Measurements from ENCODE around the gene CYB561D2.

CYB561D2 gene

GRCh38 chr3:50381383-50381782 is 30.7 kb downstream of the CYB561D2 start:
- DNase-seq (ENCODE audit: low spot score) = no peak
- TF ChIP-seq, protein P1, sequence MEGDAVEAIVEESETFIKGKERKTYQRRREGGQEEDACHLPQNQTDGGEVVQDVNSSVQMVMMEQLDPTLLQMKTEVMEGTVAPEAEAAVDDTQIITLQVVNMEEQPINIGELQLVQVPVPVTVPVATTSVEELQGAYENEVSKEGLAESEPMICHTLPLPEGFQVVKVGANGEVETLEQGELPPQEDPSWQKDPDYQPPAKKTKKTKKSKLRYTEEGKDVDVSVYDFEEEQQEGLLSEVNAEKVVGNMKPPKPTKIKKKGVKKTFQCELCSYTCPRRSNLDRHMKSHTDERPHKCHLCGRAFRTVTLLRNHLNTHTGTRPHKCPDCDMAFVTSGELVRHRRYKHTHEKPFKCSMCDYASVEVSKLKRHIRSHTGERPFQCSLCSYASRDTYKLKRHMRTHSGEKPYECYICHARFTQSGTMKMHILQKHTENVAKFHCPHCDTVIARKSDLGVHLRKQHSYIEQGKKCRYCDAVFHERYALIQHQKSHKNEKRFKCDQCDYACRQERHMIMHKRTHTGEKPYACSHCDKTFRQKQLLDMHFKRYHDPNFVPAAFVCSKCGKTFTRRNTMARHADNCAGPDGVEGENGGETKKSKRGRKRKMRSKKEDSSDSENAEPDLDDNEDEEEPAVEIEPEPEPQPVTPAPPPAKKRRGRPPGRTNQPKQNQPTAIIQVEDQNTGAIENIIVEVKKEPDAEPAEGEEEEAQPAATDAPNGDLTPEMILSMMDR (IDR thresholded peaks at IDR 0.05; ENCODE audit: extremely low read depth, missing control alignments) = no peak

- no peak for DNase-seq (ENCODE audit: low spot score)
- TF ChIP-seq, protein P1 (IDR thresholded peaks at IDR 0.05; ENCODE audit: extremely low read depth, missing control alignments) = no peak
Observed at GRCh38 chr3:50382722-50383121, 32.1 kb downstream of the CYB561D2 start.

GRCh38 chr3:50383750-50384149 is 33.1 kb downstream of the CYB561D2 start:
- TF ChIP-seq, protein P1 (IDR thresholded peaks at IDR 0.05; ENCODE audit: extremely low read depth, missing control alignments) = no peak
- no peak for DNase-seq (ENCODE audit: low spot score)

DNA sequence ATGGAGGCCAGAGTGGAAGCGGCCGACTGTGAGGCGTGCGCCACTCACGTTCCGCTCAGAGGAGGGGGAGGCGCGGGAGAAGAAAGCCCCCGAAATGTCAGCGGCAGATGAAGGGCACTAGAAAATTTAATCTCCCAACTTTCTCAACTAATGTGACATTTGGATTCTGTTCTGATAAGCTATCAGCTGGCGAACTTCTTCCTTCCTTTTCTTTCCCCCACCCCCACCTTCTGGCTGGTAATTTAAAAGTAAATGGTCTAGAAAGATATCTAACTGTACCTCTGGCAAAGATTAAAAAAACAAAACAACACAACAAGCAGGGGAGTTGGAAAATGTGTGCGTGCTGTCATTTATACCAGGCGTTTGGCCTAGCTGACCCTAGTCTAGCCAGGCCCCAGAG is 35.1 kb downstream of the CYB561D2 start:
- DNase-seq (ENCODE audit: low spot score) = no peak
- TF ChIP-seq, protein P1 (IDR thresholded peaks at IDR 0.05; ENCODE audit: extremely low read depth, missing control alignments) = no peak

DNA sequence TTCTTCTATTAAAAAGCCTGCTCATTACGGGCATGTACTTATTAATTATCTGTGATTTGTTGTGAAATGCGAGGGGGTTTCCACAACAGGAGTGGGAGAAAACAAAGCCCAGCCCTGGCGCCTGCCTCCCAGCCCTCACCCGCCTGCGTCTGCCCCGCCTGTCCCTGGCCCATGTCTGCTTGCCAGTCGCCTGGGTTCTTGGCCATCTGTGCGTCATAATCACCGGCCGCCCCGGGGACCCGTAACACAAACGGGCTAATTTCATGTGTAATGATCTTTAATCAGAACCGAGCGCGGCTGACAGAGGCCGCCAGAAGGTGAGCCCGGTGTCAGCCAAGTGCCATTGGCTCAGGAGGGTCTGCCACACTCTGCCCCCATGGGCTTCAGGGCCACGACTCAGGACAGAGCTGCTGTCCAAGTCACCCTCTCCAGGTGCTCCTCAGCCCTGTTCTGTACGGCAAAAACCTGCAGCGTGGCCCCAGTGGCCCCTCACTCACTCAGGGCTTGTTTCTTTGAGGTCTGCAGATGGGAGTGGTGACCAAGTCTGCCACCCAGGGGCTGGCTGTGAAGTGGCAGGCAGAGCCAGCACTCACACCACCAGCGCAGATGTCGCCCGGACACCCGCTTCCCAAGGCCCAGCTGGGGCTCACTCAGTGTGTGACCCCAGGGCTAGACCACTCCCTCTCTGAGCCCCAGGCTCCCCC is 37.5 kb downstream of the CYB561D2 start:
- no peak for DNase-seq (ENCODE audit: low spot score)
- TF ChIP-seq, protein P1 (IDR thresholded peaks at IDR 0.05; ENCODE audit: extremely low read depth, missing control alignments) = no peak

DNA sequence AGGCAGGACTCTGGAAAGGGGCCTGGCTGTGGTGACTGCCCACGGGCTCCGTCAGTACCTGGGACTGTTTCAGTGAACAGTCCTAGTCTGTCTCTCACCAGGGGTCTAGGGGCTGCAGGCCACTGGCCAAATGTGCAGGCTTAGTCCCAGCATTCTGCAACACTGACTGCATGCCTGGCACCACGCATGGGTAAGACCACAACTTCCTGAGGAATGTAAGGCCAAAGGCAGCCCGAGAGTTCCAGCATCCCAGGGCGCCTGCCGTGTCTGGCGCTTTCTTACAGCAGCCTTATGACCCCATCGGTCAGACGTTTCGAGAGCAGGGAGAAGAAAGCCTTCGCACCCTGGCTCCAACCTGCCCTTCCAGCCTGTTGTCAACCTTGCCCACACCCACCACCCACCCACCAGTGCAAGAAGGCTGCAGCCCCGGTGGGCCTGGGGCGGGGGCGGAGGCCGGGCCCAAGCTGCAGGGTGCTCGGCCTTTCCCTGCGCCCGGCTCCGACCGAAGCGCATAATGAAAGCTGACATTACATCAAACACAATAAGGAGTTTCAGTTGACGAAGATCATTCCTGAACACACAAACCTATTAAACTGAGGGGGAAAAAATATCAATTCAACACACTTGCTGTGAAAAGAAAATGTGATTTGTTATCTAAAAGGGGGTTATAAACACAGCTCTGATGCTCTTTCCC is 38.2 kb downstream of the CYB561D2 start:
- TF ChIP-seq, protein P1 (IDR thresholded peaks at IDR 0.05; ENCODE audit: extremely low read depth, missing control alignments) = no peak
- no peak for DNase-seq (ENCODE audit: low spot score)

- no peak for DNase-seq (ENCODE audit: low spot score)
- TF ChIP-seq, protein P1 (IDR thresholded peaks at IDR 0.05; ENCODE audit: extremely low read depth, missing control alignments) = no peak
Observed at GRCh38 chr3:50389414-50389767, 38.7 kb downstream of the CYB561D2 start.
